8988T (cell line): ENCODE results near the gene SLCO2B1.
A peak's percentile ranks its signal among the peaks of the same experiment; 100 is the strongest.

ENCODE experiments used
- DNase-seq: peaks from one replicate; pipeline ENCODE4 v3.0.0; 2011

SLCO2B1 gene

GRCh38 chr11:75195167-75195962 lies 44.5 kb downstream of the SLCO2B1 start:
- no peak for DNase-seq

- DNase-seq, result no peak
These were observed 45.5 kb downstream of the SLCO2B1 start for GRCh38 chr11:75196426-75196825.

- DNase-seq, result no peak
These were observed 46.8 kb downstream of the SLCO2B1 start for GRCh38 chr11:75197512-75198277.

- no peak for DNase-seq
These were observed 47.5 kb downstream of the SLCO2B1 start for GRCh38 chr11:75198278-75198973.

- no peak for DNase-seq
These were observed 48.6 kb downstream of the SLCO2B1 start for GRCh38 chr11:75199412-75199955.

- no peak for DNase-seq
These were observed 49.1 kb downstream of the SLCO2B1 start for GRCh38 chr11:75200051-75200450.

- no peak for DNase-seq
These were observed 49.6 kb downstream of the SLCO2B1 start for GRCh38 chr11:75200531-75200930.

GRCh38 chr11:75201771-75202170 lies 50.9 kb downstream of the SLCO2B1 start:
- no peak for DNase-seq

GRCh38 chr11:75202195-75202594 lies 51.3 kb downstream of the SLCO2B1 start:
- no peak for DNase-seq

- no peak for DNase-seq
These were observed 52.2 kb downstream of the SLCO2B1 start for GRCh38 chr11:75203138-75203537.

GRCh38 chr11:75203641-75204011 lies 52.7 kb downstream of the SLCO2B1 start:
- DNase-seq, result no peak

GRCh38 chr11:75204012-75204674 lies 53.2 kb downstream of the SLCO2B1 start:
- no peak for DNase-seq

GRCh38 chr11:75204685-75205563 lies 54.0 kb downstream of the SLCO2B1 start:
- peak; percentile 91 for DNase-seq

GRCh38 chr11:75205564-75206020 lies 54.7 kb downstream of the SLCO2B1 start:
- DNase-seq, result no peak

- DNase-seq, result no peak
These were observed 57.5 kb downstream of the SLCO2B1 start for GRCh38 chr11:75208446-75208845.

- DNase-seq, result no peak
These were observed 61.5 kb downstream of the SLCO2B1 start for GRCh38 chr11:75212411-75212810.

- DNase-seq, result peak; percentile 82
These were observed 63.5 kb downstream of the SLCO2B1 start for GRCh38 chr11:75214411-75214821.

GRCh38 chr11:75214843-75215242 lies 63.9 kb downstream of the SLCO2B1 start:
- no peak for DNase-seq

- no peak for DNase-seq
These were observed 69.0 kb downstream of the SLCO2B1 start for GRCh38 chr11:75219869-75220268.

- DNase-seq, result peak; percentile 55
These were observed 73.2 kb downstream of the SLCO2B1 start for GRCh38 chr11:75223954-75224643.

- DNase-seq, result no peak
These were observed 74.9 kb downstream of the SLCO2B1 start for GRCh38 chr11:75225794-75226193.
